ENCODE results near the gene FBP2. TPM values are rescaled to one million over a fixed set of nuclear protein-coding genes. Genes with fewer than 3 reads are reported as not detected.

The FBP2 gene
- total and polyA plus RNA-seq, 2 of the 8 experiments (the other 6 are each of a cell fraction or from before 2014, with no cell fraction given), result not detected

- Histone ChIP-seq H3K4me1 (replicated peaks in 1 of 4; ENCODE audit: control insufficient read depth in 3 of 4, insufficient read depth in 4 of 4, low read length in 3 of 4) (no peaks in the 10 kb centered on the region), H2BK5ac (ENCODE audit: low read depth, low read length) (no peak overlapping the region), H4K20me1 (replicated peaks in 1 of 2; ENCODE audit: control insufficient read depth in 1 of 2, insufficient read depth in 2 of 2, low read length in 2 of 2) (no peaks in the 10 kb centered on the region), H2BK15ac (ENCODE audit: low read length) (no peak overlapping the region), H3K56ac (replicated peaks; ENCODE audit: insufficient read length, low read depth, low read length) (no peak overlapping the region), H3K23me2 (ENCODE audit: low read depth, low read length) (no peaks in the 10 kb centered on the region), H3K79me2 (ENCODE audit: control insufficient read depth in 1 of 2, insufficient read depth in 2 of 2, low read length in 2 of 2) (no peaks in the 10 kb centered on the region), H3K23ac (ENCODE audit: insufficient read length) (no peak overlapping the region), H4K5ac (ENCODE audit: insufficient read length, low read depth, low read length) (no peak overlapping the region), H3K4ac (replicated peaks; ENCODE audit: insufficient read length, low read depth, low read length) (no peak overlapping the region), H3K18ac (ENCODE audit: extremely low read depth, low read length) (no peak overlapping the region), H3K27ac (ENCODE audit: low read depth, low read length) (no peak overlapping the region), H3K27me3 (replicated peaks in 1 of 4; ENCODE audit: control insufficient read depth in 3 of 4, extremely low read depth in 1 of 4, insufficient read depth in 3 of 4, low read length in 3 of 4) (no peaks in the 10 kb centered on the region), H3K9ac (replicated peaks in 1 of 4; ENCODE audit: extremely low read depth in 1 of 4, low read depth in 3 of 4, low read length in 3 of 4) (no peak overlapping the region), H3K9me3 (ENCODE audit: insufficient read depth in 2 of 2, low read depth in 1 of 2, low read length in 1 of 2) (no peaks in the 10 kb centered on the region), H3K14ac (ENCODE audit: insufficient read length) (no peak overlapping the region), H2AK5ac (ENCODE audit: low read depth, low read length) (no peak overlapping the region), H3K4me2 (ENCODE audit: insufficient read depth in 1 of 2, low read depth in 2 of 2, low read length in 2 of 2) (no peak overlapping the region), H2BK120ac (replicated peaks; ENCODE audit: low read depth, low read length) (no peak overlapping the region), H3K36me3 (ENCODE audit: control insufficient read depth in 2 of 4, insufficient read depth in 4 of 4, low read length in 3 of 4) (no peaks in the 10 kb centered on the region), H3K79me1 (ENCODE audit: low read depth, low read length) (no peaks in the 10 kb centered on the region), H3K4me3 (ENCODE audit: extremely low read depth in 1 of 4, insufficient read depth in 2 of 4, low read depth in 3 of 4, low read length in 4 of 4) (no peak overlapping the region), H2BK20ac (ENCODE audit: low read length) (no peak overlapping the region), H2AFZ (ENCODE audit: low read length) (no peak overlapping the region), H2BK12ac (ENCODE audit: low read depth, low read length) (no peak overlapping the region), H4K8ac (ENCODE audit: extremely low read depth, insufficient read depth, low read length) (no peak overlapping the region), H4K91ac (replicated peaks; ENCODE audit: insufficient read length, low read length) (no peak overlapping the region)
- POLR2A ChIA-PET (ENCODE audit: partially characterized antibody), result no interaction called here
- FAIRE-seq (no peak), DNase-seq (ENCODE audit: low read depth in 1 of 2, low spot score in 2 of 2) (no peak)
- 90% methylated on average over 7 of the region's 7 CpGs; no CpG with 5 or more reads in 1 of the 2 experiments for WGBS, 2 experiments (ENCODE audit: extremely low coverage in 1 of 2, insufficient coverage in 1 of 2, insufficient read length in 1 of 2, insufficient replicate concordance in 2 of 2, low coverage in 1 of 2, low lambda C conversion rate in 2 of 2, missing lambda C conversion rate in 1 of 2)
- CTCF ChIA-PET (ENCODE audit: partially characterized antibody), result interaction anchor here (0.6 kb wide), 1 partner anchor 32 kb away, joined by 3 read pairs; no protein-coding TSS in a partner anchor
- no peak for TF ChIP-seq HDAC6 (IDR thresholded peaks at IDR 0.05; ENCODE audit: low read depth, low read length)
- TF ChIP-seq CTCF (IDR thresholded peaks at IDR 0.05; ENCODE audit: control extremely low read depth in 1 of 3, insufficient read depth in 1 of 3, low read depth in 1 of 3, low read length in 3 of 3), result no peak
- TF ChIP-seq POLR2A (IDR thresholded peaks at IDR 0.05; ENCODE audit: control extremely low read depth in 1 of 2, low read depth in 2 of 2, low read length in 2 of 2), result no peak
- no peak for TF ChIP-seq E2F6 (IDR thresholded peaks at IDR 0.05)
- no peak for TF ChIP-seq JUN (IDR thresholded peaks at IDR 0.05; ENCODE audit: low read depth, low read length)
- TF ChIP-seq NRF1 (IDR thresholded peaks at IDR 0.05; ENCODE audit: low read depth, low read length), result no peak
- TF ChIP-seq HDAC2 (IDR thresholded peaks at IDR 0.05; ENCODE audit: borderline replicate concordance in 1 of 2, low read depth in 2 of 2, low read length in 2 of 2), result no peak
- TF ChIP-seq SIN3A (conservative IDR thresholded peaks at IDR 0.05 in 1 of 2, IDR thresholded peaks at IDR 0.05 in 1 of 2; ENCODE audit: low read depth in 1 of 2, low read length in 2 of 2), result no peak
- no peak for TF ChIP-seq KDM1A (IDR thresholded peaks at IDR 0.05; ENCODE audit: borderline replicate concordance, low read length)
Observed at GRCh38 chr9:94525396-94526035, 68.1 kb downstream of the FBP2 start.

All from H1 (cell line).